ENCODE measurements around the gene PTPN11. TPM values are rescaled to one million over a fixed set of nuclear protein-coding genes. Genes with fewer than 3 reads are reported as not detected.

PTPN11 gene
- total RNA-seq, 3 donors from 2014 or later = 53.5 to 118 (median 70.7) TPM

- intact Hi-C loops (cut with DNase I, micrococcal nuclease) = no loop called here
- DNase-seq (no peak), ATAC-seq (no peak)
- TF ChIP-seq CTCF (IDR thresholded peaks at IDR 0.05) = no peak
- no peaks in the 10 kb centered on the region for H3K9me3 ChIP-seq
- H3K4me1 ChIP-seq (ENCODE audit: low read depth) = no peaks in the 10 kb centered on the region
- no peaks in the 10 kb centered on the region for H3K36me3 ChIP-seq (ENCODE audit: low read depth)
- H3K4me3 ChIP-seq = no peak overlapping the region
Observed at GRCh38 chr12:112535637-112536366, 117.1 kb downstream of the PTPN11 start.

GRCh38 chr12:112536367-112536730, 117.6 kb downstream of the PTPN11 start:
- Histone ChIP-seq H3K4me3 (no peak overlapping the region), H3K4me1 (ENCODE audit: low read depth) (no peaks in the 10 kb centered on the region), H3K36me3 (ENCODE audit: low read depth) (no peaks in the 10 kb centered on the region), H3K9me3 (no peaks in the 10 kb centered on the region)
- DNase-seq (no peak), ATAC-seq (no peak)
- intact Hi-C loops (cut with DNase I, micrococcal nuclease) = no loop called here
- TF ChIP-seq CTCF (IDR thresholded peaks at IDR 0.05) = no peak

- DNase-seq = no peak
- no peak for ATAC-seq
- no peaks in the 10 kb centered on the region for H3K4me1 ChIP-seq (ENCODE audit: low read depth)
- no peak overlapping the region for H3K4me3 ChIP-seq
- H3K36me3 ChIP-seq (ENCODE audit: low read depth) = no peaks in the 10 kb centered on the region
- intact Hi-C loops (cut with DNase I, micrococcal nuclease) = no loop called here
- TF ChIP-seq CTCF (IDR thresholded peaks at IDR 0.05) = no peak
- no peaks in the 10 kb centered on the region for H3K9me3 ChIP-seq
Observed at GRCh38 chr12:112537710-112538396, 119.1 kb downstream of the PTPN11 start.

- ATAC-seq = no peak
Observed at GRCh38 chr12:112538740-112539139, 120.0 kb downstream of the PTPN11 start.

GRCh38 chr12:112539221-112539620, 120.5 kb downstream of the PTPN11 start:
- DNase-seq = no peak
- intact Hi-C loops (cut with DNase I, micrococcal nuclease) = no loop called here
- H3K4me1 ChIP-seq (ENCODE audit: low read depth) = no peaks in the 10 kb centered on the region
- H3K36me3 ChIP-seq (ENCODE audit: low read depth) = no peaks in the 10 kb centered on the region
- ATAC-seq = no peak
- no peak for TF ChIP-seq CTCF (IDR thresholded peaks at IDR 0.05)
- H3K9me3 ChIP-seq = no peaks in the 10 kb centered on the region
- H3K4me3 ChIP-seq = no peak overlapping the region

More at GRCh38 chr12:112538740-112539139, 120.0 kb downstream of the PTPN11 start:
- H3K9me3 ChIP-seq = no peaks in the 10 kb centered on the region
- H3K36me3 ChIP-seq (ENCODE audit: low read depth) = no peaks in the 10 kb centered on the region
- H3K4me1 ChIP-seq (ENCODE audit: low read depth) = no peaks in the 10 kb centered on the region
- intact Hi-C loops (cut with DNase I, micrococcal nuclease) = no loop called here
- no peak for DNase-seq
- TF ChIP-seq CTCF (IDR thresholded peaks at IDR 0.05) = no peak
- H3K4me3 ChIP-seq = no peak overlapping the region
